ENCODE measurements around the gene HDHD5.

The HDHD5 gene

GRCh38 chr22:17119481-17120202 lies 39.4 kb downstream of the HDHD5 start:
- DNase-seq = no peak

GRCh38 chr22:17118342-17118741 lies 40.7 kb downstream of the HDHD5 start:
- no peak for DNase-seq

GRCh38 chr22:17117890-17118289 lies 41.2 kb downstream of the HDHD5 start:
- DNase-seq = no peak

- DNase-seq = no peak
These were observed 41.7 kb downstream of the HDHD5 start for GRCh38 chr22:17117400-17117799.

- no peak for DNase-seq
These were observed 42.3 kb downstream of the HDHD5 start for GRCh38 chr22:17116572-17117330.

GRCh38 chr22:17115945-17116565 lies 43.0 kb downstream of the HDHD5 start:
- DNase-seq = no peak

GRCh38 chr22:17115236-17115635 lies 43.8 kb downstream of the HDHD5 start:
- no peak for DNase-seq

- DNase-seq = no peak
These were observed 44.2 kb downstream of the HDHD5 start for GRCh38 chr22:17114898-17115235.

- no peak for DNase-seq
These were observed 44.7 kb downstream of the HDHD5 start for GRCh38 chr22:17114173-17114897.

GRCh38 chr22:17113600-17113999 lies 45.5 kb downstream of the HDHD5 start:
- no peak for DNase-seq

GRCh38 chr22:17112491-17113042 lies 46.5 kb downstream of the HDHD5 start:
- no peak for DNase-seq

GRCh38 chr22:17110791-17111550 lies 48.1 kb downstream of the HDHD5 start:
- DNase-seq = no peak

GRCh38 chr22:17109976-17110375 lies 49.1 kb downstream of the HDHD5 start:
- no peak for DNase-seq

GRCh38 chr22:17109113-17109865 lies 49.8 kb downstream of the HDHD5 start:
- no peak for DNase-seq

- DNase-seq = no peak
These were observed 50.6 kb downstream of the HDHD5 start for GRCh38 chr22:17108256-17109112.

- DNase-seq = no peak
These were observed 51.6 kb downstream of the HDHD5 start for GRCh38 chr22:17107547-17107810.

- DNase-seq = no peak
These were observed 52.1 kb downstream of the HDHD5 start for GRCh38 chr22:17106785-17107546.

- no peak for DNase-seq
These were observed 52.8 kb downstream of the HDHD5 start for GRCh38 chr22:17106161-17106784.

All from NCI-H1105 treated with DMSO at 0.1 percent for 48 hours (cell line).